ENCODE measurements around the gene HSPB9. TPM values are rescaled to one million over a fixed set of nuclear protein-coding genes. Genes with fewer than 3 reads are reported as not detected.

The HSPB9 gene
- total and polyA plus RNA-seq, 9 of the 15 experiments (the other 6 are each of a cell fraction or from before 2014, with no cell fraction given) = 0.04 to 0.16 (median 0.08) TPM; not detected in 3

- no peak overlapping the region for H2AFZ ChIP-seq (ENCODE audit: low read depth, low read length)
- WGBS (ENCODE audit: insufficient coverage, low coverage, missing lambda C conversion rate) = 74% methylated on average over 17 of the region's 29 CpGs
- peaks cover 0 to 19% of the 10 kb centered on the region in 2 experiments; a peak in 2 of 5 replicates for H3K4me1 ChIP-seq (replicated peaks in 1 of 2; ENCODE audit: control insufficient read depth in 2 of 2, insufficient read depth in 2 of 2, low read length in 2 of 2)
- TF ChIP-seq ZNF76 (CRISPR knock-in tag; IDR thresholded peaks at IDR 0.05; ENCODE audit: borderline replicate concordance) (no peak), HMGXB4 (CRISPR knock-in tag; IDR thresholded peaks at IDR 0.05) (no peak), HNRNPL (IDR thresholded peaks at IDR 0.05; ENCODE audit: low read depth, low read length) (no peak), ZFX (CRISPR knock-in tag; IDR thresholded peaks at IDR 0.05) (no peak), NR4A1 (CRISPR knock-in tag; IDR thresholded peaks at IDR 0.05) (no peak), NR4A1 (tag; IDR thresholded peaks at IDR 0.05) (no peak), HLTF (IDR thresholded peaks at IDR 0.05) (no peak), MYBL2 (IDR thresholded peaks at IDR 0.05; ENCODE audit: low read depth) (no peak), MYBL2 (CRISPR knock-in tag; IDR thresholded peaks at IDR 0.05; ENCODE audit: borderline replicate concordance) (no peak), ZNF639 (CRISPR knock-in tag; conservative IDR thresholded peaks at IDR 0.05 in 1 of 2, IDR thresholded peaks at IDR 0.05 in 1 of 2) (no peak), FOSL1 (tag; conservative IDR thresholded peaks at IDR 0.05) (no peak), NCOA2 (IDR thresholded peaks at IDR 0.05; ENCODE audit: partially characterized antibody in 2 of 2) (no peak), RBM15 (IDR thresholded peaks at IDR 0.05; ENCODE audit: insufficient read depth, low read length) (no peak), MXI1 (IDR thresholded peaks at IDR 0.05; ENCODE audit: low read depth, low read length) (no peak), TOE1 (IDR thresholded peaks at IDR 0.05; ENCODE audit: borderline replicate concordance) (no peak), TOE1 (CRISPR knock-in tag; IDR thresholded peaks at IDR 0.05; ENCODE audit: borderline replicate concordance, low read depth) (no peak), U2AF1 (optimal IDR thresholded peaks at IDR 0.05; ENCODE audit: low read depth, low read length) (no peak)
- H4K20me1 ChIP-seq (replicated peaks; ENCODE audit: control insufficient read depth, insufficient read depth, low read length) = no peaks in the 10 kb centered on the region
- H3K4me2 ChIP-seq (ENCODE audit: insufficient read depth, low read length) = no peak overlapping the region
- BruUV-seq (replicated peaks) = no TSS peak
- no peaks in the 10 kb centered on the region for H3K36me3 ChIP-seq (ENCODE audit: control insufficient read depth, insufficient read depth, low read length)
- no peak overlapping the region for H3K27ac ChIP-seq (ENCODE audit: extremely low read depth, low read depth, low read length)
- in situ Hi-C loops (cut with MboI) = no loop called here
- no peak for DNase-seq (ENCODE audit: extremely low read depth in 1 of 4, low spot score in 3 of 4)
- H3K79me2 ChIP-seq (ENCODE audit: control insufficient read depth, insufficient read depth, low read length) = no peaks in the 10 kb centered on the region
- H3K9me1 ChIP-seq (ENCODE audit: control insufficient read depth, insufficient read depth, low read length) = no peaks in the 10 kb centered on the region
- FAIRE-seq = no peak
- intact Hi-C loops (cut with micrococcal nuclease) = no loop called here
- H3K27me3 ChIP-seq (ENCODE audit: control insufficient read depth in 2 of 2, insufficient read depth in 2 of 2, low read length in 2 of 2) = no peaks in the 10 kb centered on the region
- no peaks in the 10 kb centered on the region for H3K9me3 ChIP-seq (replicated peaks; ENCODE audit: control insufficient read depth, insufficient read depth, low read depth, low read length)
- no peak overlapping the region for H3K4me3 ChIP-seq
- ATAC-seq = no peak
- H3K9ac ChIP-seq (ENCODE audit: insufficient read depth in 1 of 2, low read depth in 2 of 2, low read length in 2 of 2) = peak overlapping the region in 1 of 2 experiments; percentile 33; a peak in 1 of 4 replicates
- ChIA-PET POLR2A (no interaction called here), CTCF (ENCODE audit: low intra/inter-chr PET ratio) (no interaction called here)
These were observed 46.7 kb downstream of the HSPB9 start for GRCh38 chr17:42169351-42169750.
